K562 (cell line): Measurements from ENCODE around the gene RPL15. TPM values are rescaled to one million over a fixed set of nuclear protein-coding genes. Genes with fewer than 3 reads are reported as not detected.
"Not testable (repeated sequence)": the region's sequence is repeated elsewhere in the genome, so short reads cannot be mapped to it uniquely, and the experiment has no call there.

ENCODE experiments used
- ATAC-seq: fragments of 200-7000 bp; cut with Tn5 transposase; 3 replicates; pipeline ENCODE4 v1.9.1; 2020; ENCODE audit warnings: moderate library complexity
- BruUV-seq: library from RNA; stranded (reverse); fragments of 400-500 nt; replicated peaks from 2 replicates; lab custom pipeline; 2021; lab: Mats Ljungman, UMichigan
- CTCF ChIA-PET: fragments of 300-600 bp; formaldehyde crosslinking; extraction: SDS; loops from one replicate; lab custom pipeline; 2021; ENCODE audit warnings: low intra/inter-chr PET ratio; lab: Yijun Ruan, JAX
- POLR2A ChIA-PET: fragments of 300-600, 350-650 bp; sonication (Branson Sonifier 250); formaldehyde crosslinking; extraction: SDS; loops from one replicate; lab custom pipeline; 2021; ENCODE audit warnings: antibody characterized with exemption, inconsistent platforms; lab: Yijun Ruan, JAX
- DNase-seq, 4 experiments: peaks; one replicate each; pipeline versions ENCODE4 v3.0.0 to v3.0.0-alpha.2; 2011 to 2018; ENCODE audit warnings: low spot score in 3 of 4, mixed read lengths in 3 of 4; ENCODE audit errors: extremely low read depth in 1 of 4
- FAIRE-seq: peaks from 2 replicates; lab custom pipeline; 2011; peaks lifted over from hg19 to GRCh38; lab: Jason Lieb, UNC
- H2AFZ ChIP-seq: 2 replicates; pipeline ENCODE4 v1.6.0; 2011; ENCODE audit warnings: low read depth, low read length, control low read depth, inconsistent platforms
- H3K27ac ChIP-seq: fragments of 200-600 bp; 3 replicates; pipeline ENCODE4 v1.8.0; 2011; ENCODE audit warnings: low read depth, mild to moderate bottlenecking, control low read depth, inconsistent platforms, low read length, moderate library complexity, mixed read lengths; ENCODE audit errors: extremely low read depth
- H3K27me3 ChIP-seq, 2 experiments: fragments of 300-600 bp in 1 of 2; 2 replicates in 1 of 2; 3 replicates in 1 of 2; pipeline versions ENCODE4 v1.6.0 to v1.8.0; 2011; ENCODE audit warnings: inconsistent platforms in 2 of 2, low read length in 2 of 2, mild to moderate bottlenecking in 1 of 2, mixed read lengths in 1 of 2, moderate library complexity in 1 of 2; ENCODE audit not compliant: control insufficient read depth in 2 of 2, insufficient read depth in 2 of 2
- H3K36me3 ChIP-seq: fragments of 300-600 bp; 3 replicates; pipeline ENCODE4 v1.8.0; 2011; ENCODE audit warnings: mild to moderate bottlenecking, low read length, inconsistent platforms; ENCODE audit not compliant: control insufficient read depth, insufficient read depth
- H3K4me1 ChIP-seq, 2 experiments: fragments of 200-600 bp in 1 of 2; replicated peaks in 1 of 2; 2 replicates in 1 of 2; 3 replicates in 1 of 2; pipeline versions ENCODE4 v1.5.1 to v1.8.0; 2011; ENCODE audit warnings: inconsistent platforms in 2 of 2, low read length in 2 of 2, mild to moderate bottlenecking in 1 of 2, mixed read lengths in 1 of 2, moderate library complexity in 1 of 2; ENCODE audit not compliant: control insufficient read depth in 2 of 2, insufficient read depth in 2 of 2
- H3K4me2 ChIP-seq: 2 replicates; pipeline ENCODE4 v1.6.1; 2011; ENCODE audit warnings: low read length, control low read depth, inconsistent platforms, mixed read lengths; ENCODE audit not compliant: insufficient read depth
- H3K4me3 ChIP-seq: fragments of 200-600 bp; sonication (generic), shearing (Covaris generic); 2 replicates; pipeline ENCODE4 v1.5.1; 2016; ENCODE audit warnings: control low read depth, inconsistent platforms
- H3K79me2 ChIP-seq: fragments of 200-600 bp; 3 replicates; pipeline ENCODE4 v1.8.0; 2011; ENCODE audit warnings: low read length, inconsistent platforms; ENCODE audit not compliant: control insufficient read depth, insufficient read depth
- H3K9ac ChIP-seq, 2 experiments: 2 replicates each; pipeline versions ENCODE4 v1.6.0 to v1.6.1; 2011; ENCODE audit warnings: low read depth in 2 of 2, low read length in 2 of 2, control low read depth in 1 of 2, inconsistent platforms in 1 of 2, mild to moderate bottlenecking in 1 of 2, mixed read lengths in 1 of 2; ENCODE audit not compliant: insufficient read depth in 1 of 2
- H3K9me1 ChIP-seq: one replicate; pipeline ENCODE4 v1.6.0; 2011; ENCODE audit warnings: inconsistent platforms, mild to moderate bottlenecking, low read length, moderate library complexity; ENCODE audit not compliant: control insufficient read depth, insufficient read depth
- H3K9me3 ChIP-seq: replicated peaks from 2 replicates; pipeline ENCODE4 v1.5.1; 2011; ENCODE audit warnings: low read depth, low read length, inconsistent platforms; ENCODE audit not compliant: control insufficient read depth, insufficient read depth
- H4K20me1 ChIP-seq: replicated peaks from 2 replicates; pipeline ENCODE4 v1.6.1; 2011; ENCODE audit warnings: low read length, inconsistent platforms, mixed read lengths; ENCODE audit not compliant: control insufficient read depth, insufficient read depth
- NFYB ChIP-seq: IDR thresholded peaks from 2 replicates; pipeline ENCODE4 v1.6.1; 2011; ENCODE audit warnings: mild to moderate bottlenecking, moderate library complexity; ENCODE audit not compliant: insufficient read length; ENCODE audit errors: extremely low read depth
- POLR2G ChIP-seq: fragments of 200-400 bp; formaldehyde crosslinking; IDR thresholded peaks from 2 replicates; pipeline ENCODE4 v1.6.1; 2017; ENCODE audit warnings: low read depth, mild to moderate bottlenecking, antibody characterized with exemption, low read length, moderate library complexity
- RBFOX2 ChIP-seq: fragments of 200-400 bp; formaldehyde crosslinking; IDR thresholded peaks from 2 replicates; pipeline ENCODE4 v1.6.1; 2017; ENCODE audit warnings: low read depth, mild to moderate bottlenecking, low read length, moderate library complexity
- RBM22 ChIP-seq: fragments of 200-400 bp; formaldehyde crosslinking; IDR thresholded peaks from 2 replicates; pipeline ENCODE4 v1.6.1; 2018; ENCODE audit warnings: low read length, low read depth; ENCODE audit not compliant: poor library complexity, severe bottlenecking
- RBM25 ChIP-seq: fragments of 200-400 bp; formaldehyde crosslinking; IDR thresholded peaks from 2 replicates; pipeline ENCODE4 v1.6.1; 2018; ENCODE audit warnings: low read length, low read depth, moderate library complexity; ENCODE audit not compliant: severe bottlenecking
- WGBS: fragments of 100-300 bp; shearing (Covaris generic); methylation state at CpG from one replicate; pipeline ENCODE4 v1.1.6; 2016; ENCODE audit warnings: low coverage, mixed read lengths; ENCODE audit not compliant: insufficient coverage; ENCODE audit errors: missing lambda C conversion rate; 5-methylcytosine and 5-hydroxymethylcytosine counted together
- in situ Hi-C: fragments of 300-500 bp; cut with MboI; formaldehyde crosslinking; loops from 4 replicates; pipeline ENCODE4 v1.15.0; 2018; ENCODE audit warnings: inconsistent platforms, mixed read lengths
- intact Hi-C: fragments of 100-400 bp; cut with micrococcal nuclease; formaldehyde crosslinking; loops from 2 replicates; pipeline ENCODE4 v1.14.2; 2022
- polyA plus RNA-seq, 8 experiments: library from polyadenylated mRNA; depleted of rRNA in 4 of 8; stranded (reverse) in 5 of 8; unstranded in 3 of 8; fragments of >200 nt; fragmentation: Nextera tagmentation in 2 of 8; fragmentation: Illumina TruSeq in 1 of 8; extraction: Ambion mirVana in 2 of 8; extraction: Trizol in 1 of 8; gene quantifications; 2 replicates each; pipeline versions ENCODE4 v1.2.1 to v1.2.3, GENCODE V29; 2011 to 2014; ENCODE audit warnings: inconsistent platforms in 1 of 8, missing spikeins in 1 of 8
- total RNA-seq, 7 experiments: library from RNA; depleted of rRNA in 6 of 7; stranded (reverse); fragments of >200 nt in 6 of 7; fragmentation: Illumina TruSeq in 2 of 7; extraction: Trizol in 2 of 7; gene quantifications; 2 replicates each; pipeline versions ENCODE4 v1.2.1 to v1.2.3, GENCODE V29; 2011 to 2021; ENCODE audit warnings: low replicate concordance in 1 of 7

RPL15 gene
- total and polyA plus RNA-seq, 9 of the 15 experiments (the other 6 are each of a cell fraction or from before 2014, with no cell fraction given), result 2,393 to 8,850 (median 3,928) TPM

GRCh38 chr3:23881993-23882392 lies 34.9 kb upstream of the RPL15 start:
- BruUV-seq, H3K9me1 ChIP-seq, in situ Hi-C loops, H4K20me1 ChIP-seq, ATAC-seq, H3K4me3 ChIP-seq, CTCF ChIA-PET, H3K27me3 ChIP-seq, H3K9me3 ChIP-seq, DNase-seq, H3K9ac ChIP-seq, H3K4me1 ChIP-seq, H2AFZ ChIP-seq, H3K4me2 ChIP-seq, H3K27ac ChIP-seq, FAIRE-seq: not testable (repeated sequence)
- Histone ChIP-seq H3K36me3 (peaks cover 12% of the 10 kb centered on the region; the same call in 2 of the 3 replicates), H3K79me2 (peaks cover 15% of the 10 kb centered on the region; the same call in 1 of the 3 replicates)
- TF ChIP-seq NFYB, result peak; percentile 70
- TF ChIP-seq RBM25, result peak; percentile 5
- POLR2A ChIA-PET, result interaction anchor here (0.6 to 1.6 kb wide), 4 partner anchors 13 to 661 kb away, joined by 3 to 5 read pairs (median 3); no protein-coding TSS in a partner anchor
- intact Hi-C loops, result loop anchor here (10.0 kb wide), 1 partner anchor 263 kb away; no protein-coding TSS in a partner anchor
- WGBS, result 88% methylated on average over 4 of the region's 4 CpGs

DNA sequence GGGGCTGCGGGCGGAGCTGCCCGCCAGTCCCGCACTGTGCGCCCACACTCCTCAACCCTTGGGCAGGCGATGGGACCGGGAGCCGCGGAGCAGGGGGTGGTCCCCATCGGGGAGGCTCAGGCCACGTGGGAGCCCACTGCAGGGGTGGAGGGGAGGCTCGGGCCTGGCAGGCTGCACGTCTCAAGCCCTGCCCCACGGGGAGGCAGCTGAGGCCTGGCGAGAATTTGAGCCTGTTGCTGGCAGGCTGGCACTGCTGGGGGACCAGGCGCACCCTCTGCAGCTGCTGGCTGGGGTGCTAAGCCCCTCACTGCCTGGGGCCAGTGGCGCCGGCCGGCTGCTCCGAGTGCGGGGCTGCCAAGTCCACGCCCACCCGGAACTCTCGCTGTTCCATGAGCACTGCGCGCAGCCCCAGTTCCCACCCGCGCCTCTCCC lies 34.4 kb upstream of the RPL15 start:
- H3K9me3 ChIP-seq, result no peaks in the 10 kb centered on the region
- no peak overlapping the region for H2AFZ ChIP-seq
- peaks cover 12% of the 10 kb centered on the region; the same call in 2 of the 3 replicates for H3K36me3 ChIP-seq
- 94% methylated on average over 28 of the region's 28 CpGs for WGBS
- peaks cover 3% of the 10 kb centered on the region in 2 experiments; a peak in 3 of 5 replicates for H3K4me1 ChIP-seq
- CTCF ChIA-PET, result no interaction called here
- no TSS peak for BruUV-seq
- H3K9me1 ChIP-seq, result no peaks in the 10 kb centered on the region
- TF ChIP-seq RBFOX2 (no peak), RBM22 (peak; percentile 83), POLR2G (0 out of 2 replicates have a peak, but pooled peaks have one; percentile 10)
- TF ChIP-seq, all 486 proteins: peak for 2
- Histone ChIP-seq H3K27me3 (no peaks in the 10 kb centered on the region), H4K20me1 (no peaks in the 10 kb centered on the region), H3K4me3 (no peak overlapping the region), H3K4me2 (no peak overlapping the region), H3K79me2 (peaks cover 15% of the 10 kb centered on the region; the same call in 1 of the 3 replicates), H3K9ac (no peak overlapping the region), H3K27ac (no peak overlapping the region)
- ATAC-seq (no peak), FAIRE-seq (no peak), DNase-seq (no peak)
- intact Hi-C loops (loop anchor here (10.0 kb wide), 1 partner anchor 262 kb away; no protein-coding TSS in a partner anchor), in situ Hi-C loops (no loop called here)
- POLR2A ChIA-PET, result interaction anchor here (0.6 to 1.6 kb wide), 3 partner anchors 20 to 661 kb away, joined by 3 to 5 read pairs (median 3); no protein-coding TSS in a partner anchor
